ENCODE data around the gene PHLPP1. TPM values are rescaled to one million over a fixed set of nuclear protein-coding genes. Genes with fewer than 3 reads are reported as not detected.

Gene PHLPP1
- total RNA-seq, 1 experiment from 2014 or later, result 14.1 TPM

- TF ChIP-seq EZH2 (IDR thresholded peaks at IDR 0.05; ENCODE audit: low read length, unreplicated experiment) (no peak), CTCF (conservative IDR thresholded peaks at IDR 0.05; ENCODE audit: low read depth, low read length) (no peak), EZH2phosphoT487 (IDR thresholded peaks at IDR 0.05; ENCODE audit: borderline replicate concordance, low read length) (no peak)
These were observed 14.4 kb downstream of the PHLPP1 start for GRCh38 chr18:62729487-62730386.

GRCh38 chr18:62730941-62731340, 15.6 kb downstream of the PHLPP1 start:
- ChIA-PET CTCF (no interaction called here), POLR2A (ENCODE audit: unreplicated experiment) (no interaction called here)
- H3K4me2 ChIP-seq (ENCODE audit: low read length), result no peak overlapping the region
- no peak overlapping the region for H3K9ac ChIP-seq (ENCODE audit: low read length)
- H3K9me3 ChIP-seq (ENCODE audit: low read length), result 0 out of 2 replicates have a peak, but pooled peaks cover 5% of the 10 kb centered on the region
- no peaks in the 10 kb centered on the region for H3K27me3 ChIP-seq (ENCODE audit: low read length)
- DNase-seq (no peak), ATAC-seq (no peak)
- no peaks in the 10 kb centered on the region for H3F3A ChIP-seq (ENCODE audit: low read length, unreplicated experiment)
- H3K36me3 ChIP-seq (ENCODE audit: low read depth, low read length), result peaks cover 12% of the 10 kb centered on the region
- no TSS peak for BruUV-seq (replicated peaks)
- no peaks in the 10 kb centered on the region for H3K4me1 ChIP-seq (ENCODE audit: insufficient read depth, low read length)
- intact Hi-C loops (cut with micrococcal nuclease), result no loop called here
- H2AFZ ChIP-seq (ENCODE audit: low read length), result no peak overlapping the region
- TF ChIP-seq EZH2phosphoT487 (IDR thresholded peaks at IDR 0.05; ENCODE audit: borderline replicate concordance, low read length) (no peak), CTCF (conservative IDR thresholded peaks at IDR 0.05; ENCODE audit: low read depth, low read length) (no peak), EZH2 (IDR thresholded peaks at IDR 0.05; ENCODE audit: low read length, unreplicated experiment) (no peak)
- no peaks in the 10 kb centered on the region for H4K20me1 ChIP-seq (ENCODE audit: low read length)
- H3K9me2 ChIP-seq (replicated peaks; ENCODE audit: low read length), result no peaks in the 10 kb centered on the region
- H3K4me3 ChIP-seq (ENCODE audit: low read length), result no peak overlapping the region
- H3K27ac ChIP-seq (ENCODE audit: low read length), result no peak overlapping the region
- H3K79me2 ChIP-seq (ENCODE audit: low read length), result peaks cover 92% of the 10 kb centered on the region

More at GRCh38 chr18:62729487-62730386, 14.4 kb downstream of the PHLPP1 start:
- TSS peak; percentile 12 for BruUV-seq (replicated peaks)
- Histone ChIP-seq H3K9me3 (ENCODE audit: low read length) (0 out of 2 replicates have a peak, but pooled peaks cover 5% of the 10 kb centered on the region), H3K4me1 (ENCODE audit: insufficient read depth, low read length) (no peaks in the 10 kb centered on the region), H3K9ac (ENCODE audit: low read length) (no peak overlapping the region), H2AFZ (ENCODE audit: low read length) (no peak overlapping the region), H4K20me1 (ENCODE audit: low read length) (no peaks in the 10 kb centered on the region), H3F3A (ENCODE audit: low read length, unreplicated experiment) (no peaks in the 10 kb centered on the region), H3K9me2 (replicated peaks; ENCODE audit: low read length) (no peaks in the 10 kb centered on the region), H3K4me3 (ENCODE audit: low read length) (no peak overlapping the region), H3K27me3 (ENCODE audit: low read length) (no peaks in the 10 kb centered on the region), H3K27ac (ENCODE audit: low read length) (no peak overlapping the region), H3K79me2 (ENCODE audit: low read length) (peaks cover 93% of the 10 kb centered on the region), H3K36me3 (ENCODE audit: low read depth, low read length) (peaks cover 12% of the 10 kb centered on the region), H3K4me2 (ENCODE audit: low read length) (no peak overlapping the region)
- POLR2A ChIA-PET (ENCODE audit: unreplicated experiment), result no interaction called here
- intact Hi-C loops (cut with micrococcal nuclease), result no loop called here
- ATAC-seq (no peak), DNase-seq (no peak)
- CTCF ChIA-PET, result no interaction called here

- H3K9me3 ChIP-seq (ENCODE audit: low read length), result 0 out of 2 replicates have a peak, but pooled peaks cover 5% of the 10 kb centered on the region
- peaks cover 97% of the 10 kb centered on the region for H3K79me2 ChIP-seq (ENCODE audit: low read length)
- H3K4me2 ChIP-seq (ENCODE audit: low read length), result no peak overlapping the region
- no peak overlapping the region for H3K9ac ChIP-seq (ENCODE audit: low read length)
- no peaks in the 10 kb centered on the region for H4K20me1 ChIP-seq (ENCODE audit: low read length)
- ATAC-seq (no peak), DNase-seq (no peak)
- TF ChIP-seq EZH2 (IDR thresholded peaks at IDR 0.05; ENCODE audit: low read length, unreplicated experiment) (no peak), EZH2phosphoT487 (IDR thresholded peaks at IDR 0.05; ENCODE audit: borderline replicate concordance, low read length) (no peak), CTCF (conservative IDR thresholded peaks at IDR 0.05; ENCODE audit: low read depth, low read length) (no peak)
- H3K4me3 ChIP-seq (ENCODE audit: low read length), result no peak overlapping the region
- H3K36me3 ChIP-seq (ENCODE audit: low read depth, low read length), result peaks cover 12% of the 10 kb centered on the region
- CTCF ChIA-PET, result no interaction called here
- no peaks in the 10 kb centered on the region for H3K4me1 ChIP-seq (ENCODE audit: insufficient read depth, low read length)
- H3K27ac ChIP-seq (ENCODE audit: low read length), result no peak overlapping the region
- intact Hi-C loops (cut with micrococcal nuclease), result no loop called here
- POLR2A ChIA-PET (ENCODE audit: unreplicated experiment), result no interaction called here
- H3K27me3 ChIP-seq (ENCODE audit: low read length), result no peaks in the 10 kb centered on the region
- no TSS peak for BruUV-seq (replicated peaks)
- H3K9me2 ChIP-seq (replicated peaks; ENCODE audit: low read length), result no peaks in the 10 kb centered on the region
- no peaks in the 10 kb centered on the region for H3F3A ChIP-seq (ENCODE audit: low read length, unreplicated experiment)
- H2AFZ ChIP-seq (ENCODE audit: low read length), result no peak overlapping the region
These were observed 17.3 kb downstream of the PHLPP1 start for GRCh38 chr18:62732617-62733016.

Data from PC-3 (cell line).